Endodermal cell (in vitro differentiated cells): Measurements from ENCODE around the gene PIK3C2B. TPM values are rescaled to one million over a fixed set of nuclear protein-coding genes. Genes with fewer than 3 reads are reported as not detected.

Experiments
- DNase-seq: peaks from one replicate; pipeline ENCODE4 v3.0.0-alpha.2; 2017
- H3K27ac ChIP-seq: 2 replicates; pipeline ENCODE4 v1.5.1; 2013; ENCODE audit warnings: mild to moderate bottlenecking, low read depth, low read length, moderate library complexity
- H3K27me3 ChIP-seq: 2 replicates; pipeline ENCODE4 v1.6.1; 2013; ENCODE audit warnings: mild to moderate bottlenecking, low read length, moderate library complexity; ENCODE audit not compliant: insufficient read depth, control insufficient read depth, poor library complexity, severe bottlenecking
- H3K36me3 ChIP-seq: 2 replicates; pipeline ENCODE4 v1.7.0; 2013; ENCODE audit warnings: mild to moderate bottlenecking, low read length, moderate library complexity; ENCODE audit not compliant: control insufficient read depth, insufficient read depth
- H3K4me1 ChIP-seq: one replicate; pipeline ENCODE4 v1.7.0; 2013; ENCODE audit warnings: low read length; ENCODE audit not compliant: control insufficient read depth, insufficient read depth
- H3K4me3 ChIP-seq: 2 replicates; pipeline ENCODE4 v1.5.1; 2013; ENCODE audit warnings: mild to moderate bottlenecking, low read length, moderate library complexity
- H3K9ac ChIP-seq: 2 replicates; pipeline ENCODE4 v1.6.1; 2013; ENCODE audit warnings: mild to moderate bottlenecking, low read length, moderate library complexity; ENCODE audit not compliant: poor library complexity, severe bottlenecking; ENCODE audit errors: extremely low read depth
- H3K9me3 ChIP-seq: 2 replicates; pipeline ENCODE4 v1.6.1; 2013; ENCODE audit warnings: mild to moderate bottlenecking, low read length, moderate library complexity; ENCODE audit not compliant: control insufficient read depth
- H3K27ac Mint-ChIP-seq: 2 replicates; pipeline ENCODE4 v1.8.0; 2020; ENCODE audit warnings: mixed read lengths
- H3K27me3 Mint-ChIP-seq: 2 replicates; pipeline ENCODE4 v1.8.0; 2021; ENCODE audit warnings: mild to moderate bottlenecking, mixed read lengths; ENCODE audit not compliant: insufficient read depth
- H3K36me3 Mint-ChIP-seq: 2 replicates; pipeline ENCODE4 v1.8.0; 2020; ENCODE audit warnings: low read depth, mixed read lengths
- H3K4me1 Mint-ChIP-seq: 2 replicates; pipeline ENCODE4 v1.8.0; 2020; ENCODE audit warnings: mixed read lengths
- H3K4me3 Mint-ChIP-seq: 2 replicates; pipeline ENCODE4 v1.8.0; 2020; ENCODE audit warnings: mild to moderate bottlenecking, moderate library complexity, mixed read lengths
- H3K9me3 Mint-ChIP-seq: 2 replicates; pipeline ENCODE4 v1.8.0; 2020; ENCODE audit warnings: mild to moderate bottlenecking, mixed read lengths
- CTCF ChIP-seq: fragments of 200-600 bp; sonication (generic); conservative IDR thresholded peaks from 2 replicates; pipeline ENCODE4 v1.5.0; 2021; ENCODE audit warnings: antibody characterized with exemption, mild to moderate bottlenecking
- WGBS, 2 experiments: methylation state at CpG; one replicate each; pipeline versions ENCODE4 v1.1.5 to v1.1.7; 2013; ENCODE audit warnings: missing lambda C conversion rate in 2 of 2, mixed read lengths in 1 of 2; ENCODE audit not compliant: insufficient coverage in 1 of 2, insufficient read length in 1 of 2; 5-methylcytosine and 5-hydroxymethylcytosine counted together
- total RNA-seq, 2 donors: library from RNA; stranded (reverse); fragmentation: NEBNext Ultra II Directional in 1 of 2; extraction: Animal tissue kit (Norgen Biotek cat#: 25700) in 1 of 2; gene quantifications; 2 replicates in 1 of 2; 3 replicates in 1 of 2; pipeline ENCODE4 v1.2.1, GENCODE V29; 2021

Gene PIK3C2B
- total RNA-seq, 2 donors from 2014 or later = 21.3 to 23.9 TPM

GRCh38 chr1:204468206-204468605 lies 26.4 kb downstream of the PIK3C2B start:
- no peaks in the 10 kb centered on the region for H3K9me3 ChIP-seq
- DNase-seq = no peak
- Mint-ChIP-seq H3K27ac (no peak overlapping the region), H3K36me3 (peaks cover 31% of the 10 kb centered on the region), H3K27me3 (peaks cover 2% of the 10 kb centered on the region), H3K4me1 (peaks cover 2% of the 10 kb centered on the region), H3K4me3 (no peak overlapping the region), H3K9me3 (peaks cover 6% of the 10 kb centered on the region)
- WGBS, 2 experiments = 96 to 99% methylated on average over 7 to 10 of the region's 10 CpGs
- peaks cover 14% of the 10 kb centered on the region for H3K36me3 ChIP-seq
- no peaks in the 10 kb centered on the region for H3K27me3 ChIP-seq
- peak overlapping the region; percentile 24 for H3K27ac ChIP-seq
- H3K9ac ChIP-seq = no peak overlapping the region
- TF ChIP-seq CTCF = no peak
- no peak overlapping the region for H3K4me3 ChIP-seq
- no peaks in the 10 kb centered on the region for H3K4me1 ChIP-seq

- no peak overlapping the region for H3K27ac Mint-ChIP-seq
- Histone ChIP-seq H3K4me1 (no peaks in the 10 kb centered on the region), H3K36me3 (peaks cover 14% of the 10 kb centered on the region), H3K27ac (no peak overlapping the region), H3K9me3 (no peaks in the 10 kb centered on the region), H3K4me3 (no peak overlapping the region), H3K27me3 (no peaks in the 10 kb centered on the region), H3K9ac (no peak overlapping the region)
- no peak overlapping the region for H3K4me3 Mint-ChIP-seq
- no peaks in the 10 kb centered on the region for H3K27me3 Mint-ChIP-seq
- H3K4me1 Mint-ChIP-seq = no peaks in the 10 kb centered on the region
- 90% methylated on average over 6 to 17 of the region's 17 CpGs for WGBS, 2 experiments
- H3K9me3 Mint-ChIP-seq = peaks cover 9% of the 10 kb centered on the region
- no peak for DNase-seq
- H3K36me3 Mint-ChIP-seq = peaks cover 41% of the 10 kb centered on the region
- TF ChIP-seq CTCF = no peak
Measured at GRCh38 chr1:204466416-204467405, 27.9 kb downstream of the PIK3C2B start.

- Mint-ChIP-seq H3K27ac (no peak overlapping the region), H3K4me3 (no peak overlapping the region), H3K27me3 (no peaks in the 10 kb centered on the region), H3K36me3 (peaks cover 49% of the 10 kb centered on the region), H3K4me1 (no peaks in the 10 kb centered on the region), H3K9me3 (peaks cover 9% of the 10 kb centered on the region)
- DNase-seq = no peak
- 77 to 84% methylated on average over 8 to 17 of the region's 17 CpGs for WGBS, 2 experiments
- H3K36me3 ChIP-seq = peaks cover 13% of the 10 kb centered on the region
- H3K4me3 ChIP-seq = no peak overlapping the region
- H3K9me3 ChIP-seq = no peaks in the 10 kb centered on the region
- no peaks in the 10 kb centered on the region for H3K4me1 ChIP-seq
- no peak overlapping the region for H3K27ac ChIP-seq
- no peak for TF ChIP-seq CTCF
- no peaks in the 10 kb centered on the region for H3K27me3 ChIP-seq
- H3K9ac ChIP-seq = no peak overlapping the region
Measured at GRCh38 chr1:204465546-204466415, 28.8 kb downstream of the PIK3C2B start.
